GM12891 (cell line): Measurements from ENCODE around the gene GNB3.

Experiments
- DNase-seq: peaks from one replicate; pipeline ENCODE4 v3.0.0; 2011; ENCODE audit warnings: low spot score; ENCODE audit not compliant: insufficient read length
- FAIRE-seq: peaks from 2 replicates; lab custom pipeline; 2011; peaks lifted over from hg19 to GRCh38; lab: Jason Lieb, UNC
- PAX5 ChIP-seq: IDR thresholded peaks from 2 replicates; pipeline ENCODE4 v1.6.1; 2011; ENCODE audit warnings: low read length, moderate library complexity, mild to moderate bottlenecking; ENCODE audit not compliant: insufficient read depth, severe bottlenecking
- POLR2A ChIP-seq: IDR thresholded peaks from 2 replicates; pipeline ENCODE4 v1.6.1; 2011; ENCODE audit warnings: low read depth, low read length, control low read depth
- POLR2AphosphoS5 ChIP-seq: IDR thresholded peaks from 2 replicates; pipeline ENCODE4 v1.6.1; 2011; ENCODE audit warnings: low read depth, low read length, control low read depth
- POU2F2 ChIP-seq: IDR thresholded peaks from 2 replicates; pipeline ENCODE4 v1.6.1; 2011; ENCODE audit warnings: low read depth, mild to moderate bottlenecking, control low read depth, low read length, moderate library complexity
- SPI1 ChIP-seq: IDR thresholded peaks from 2 replicates; pipeline ENCODE4 v1.6.1; 2011; ENCODE audit warnings: low read depth, low read length, control low read depth
- TAF1 ChIP-seq: IDR thresholded peaks from 2 replicates; pipeline ENCODE4 v1.6.1; 2011; ENCODE audit warnings: low read depth, low read length, control low read depth

GNB3 gene

DNA sequence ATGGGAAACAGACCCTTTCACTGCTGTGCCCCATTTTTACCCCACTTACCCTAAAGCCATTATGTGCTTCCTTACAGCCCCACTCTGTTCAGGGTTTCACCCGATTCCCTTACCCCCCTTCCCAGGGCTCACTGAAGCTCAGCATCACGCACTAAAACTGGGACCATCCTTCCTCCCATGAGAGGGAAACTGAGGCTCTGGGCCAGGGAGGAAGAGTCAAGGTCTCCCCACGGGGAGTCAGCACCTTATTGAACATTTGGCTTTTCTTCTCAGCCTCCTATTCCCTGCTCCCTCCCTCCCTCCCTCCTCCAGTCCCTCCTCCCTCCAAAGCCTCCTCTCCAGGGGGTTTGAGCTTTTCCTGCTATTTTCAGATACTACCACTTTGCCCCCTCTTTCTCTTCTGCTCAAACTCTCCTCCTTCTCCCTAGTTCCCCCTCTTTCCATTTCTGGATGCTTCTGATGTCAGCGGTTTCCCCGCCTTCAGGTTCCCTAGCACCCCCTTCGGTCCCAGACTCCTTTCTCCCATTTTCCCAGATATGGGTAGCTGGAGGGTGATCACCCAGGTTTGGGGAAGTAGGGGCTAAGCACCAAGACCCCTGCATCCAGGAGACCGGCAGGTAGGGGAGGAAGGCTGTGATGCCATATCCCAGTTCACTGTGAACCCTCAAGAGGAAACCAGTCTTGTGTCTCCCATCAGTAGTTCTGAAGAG lies 18.1 kb upstream of the GNB3 start:
- TF ChIP-seq PAX5 = no peak
- no peak for TF ChIP-seq SPI1
- no peak for TF ChIP-seq POLR2AphosphoS5
- no peak for TF ChIP-seq POLR2A
- no peak for TF ChIP-seq POU2F2
- no peak for TF ChIP-seq TAF1
- DNase-seq = no peak
- FAIRE-seq = no peak

- TF ChIP-seq POLR2A (no peak), POU2F2 (no peak), TAF1 (no peak), SPI1 (no peak), PAX5 (no peak), POLR2AphosphoS5 (no peak)
- DNase-seq = no peak
- FAIRE-seq = no peak
These were observed 17.3 kb upstream of the GNB3 start for GRCh38 chr12:6823182-6824084.

DNA sequence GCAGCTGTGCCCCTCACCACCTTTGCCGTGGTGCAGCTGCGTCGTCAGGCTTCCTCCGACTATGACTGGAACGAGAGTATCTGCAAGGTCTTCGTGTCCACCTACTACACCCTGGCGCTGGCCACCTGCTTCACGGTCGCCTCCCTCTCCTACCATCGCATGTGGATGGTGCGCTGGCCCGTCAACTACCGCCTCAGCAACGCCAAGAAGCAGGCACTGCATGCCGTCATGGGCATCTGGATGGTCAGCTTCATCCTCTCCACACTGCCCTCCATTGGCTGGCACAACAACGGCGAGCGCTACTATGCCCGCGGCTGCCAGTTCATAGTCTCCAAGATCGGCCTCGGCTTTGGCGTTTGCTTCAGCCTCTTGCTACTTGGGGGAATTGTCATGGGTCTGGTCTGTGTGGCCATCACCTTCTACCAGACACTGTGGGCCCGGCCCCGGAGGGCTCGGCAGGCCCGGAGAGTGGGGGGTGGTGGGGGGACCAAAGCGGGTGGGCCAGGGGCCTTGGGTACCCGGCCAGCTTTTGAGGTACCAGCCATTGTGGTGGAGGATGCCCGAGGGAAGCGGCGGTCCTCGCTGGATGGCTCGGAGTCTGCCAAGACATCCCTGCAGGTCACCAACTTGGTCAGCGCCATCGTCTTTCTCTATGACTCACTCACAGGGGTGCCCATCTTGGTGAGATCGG lies 16.5 kb upstream of the GNB3 start:
- no peak for FAIRE-seq

GRCh38 chr12:6824901-6825381 lies 15.8 kb upstream of the GNB3 start:
- DNase-seq (no peak), FAIRE-seq (no peak)
- TF ChIP-seq SPI1 (no peak), TAF1 (no peak), PAX5 (no peak), POLR2AphosphoS5 (no peak), POLR2A (no peak), POU2F2 (no peak)

More for the DNA sequence above, 16.5 kb upstream of the GNB3 start:
- TF ChIP-seq POU2F2 (no peak), TAF1 (no peak), SPI1 (no peak), POLR2A (no peak), POLR2AphosphoS5 (no peak), PAX5 (no peak)
- DNase-seq = no peak

GRCh38 chr12:6825398-6826124 lies 15.2 kb upstream of the GNB3 start:
- peak; percentile 89 for DNase-seq
- FAIRE-seq = peak; percentile 80
- TF ChIP-seq POU2F2 (no peak), POLR2AphosphoS5 (no peak), SPI1 (no peak), TAF1 (no peak), PAX5 (no peak), POLR2A (no peak)

DNA sequence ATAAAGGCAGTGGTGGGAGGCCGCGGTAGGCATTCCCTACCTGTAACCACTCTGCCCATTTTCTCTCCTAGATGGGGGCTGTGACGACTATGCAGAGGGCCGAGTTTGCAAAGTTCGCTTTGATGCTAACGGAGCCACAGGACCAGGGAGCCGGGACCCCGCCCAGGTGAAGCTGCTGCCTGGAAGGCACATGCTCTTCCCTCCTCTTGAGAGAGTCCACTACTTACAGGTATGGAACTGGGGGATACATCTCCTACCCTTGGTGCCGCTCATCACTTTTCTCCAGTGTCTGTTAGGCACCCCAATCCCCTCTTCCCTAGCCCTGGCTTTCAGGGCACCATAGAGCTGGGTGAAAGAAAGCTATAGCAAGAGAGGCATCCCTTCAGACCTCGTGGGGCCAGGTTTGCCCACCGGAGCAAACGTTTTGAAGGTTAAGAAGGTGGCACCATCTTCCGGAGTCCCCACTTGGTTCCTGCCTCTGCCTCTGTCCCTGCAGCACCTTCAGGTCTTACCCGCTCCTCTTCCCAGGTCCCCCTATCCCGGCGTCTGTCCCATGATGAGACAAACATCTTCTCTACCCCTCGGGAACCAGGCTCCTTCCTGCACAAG lies 14.5 kb upstream of the GNB3 start:
- no peak for TF ChIP-seq POLR2A
- TF ChIP-seq POU2F2 = no peak
- no peak for TF ChIP-seq PAX5
- no peak for TF ChIP-seq POLR2AphosphoS5
- no peak for TF ChIP-seq SPI1
- TF ChIP-seq TAF1 = no peak
- FAIRE-seq = no peak
- DNase-seq = no peak

GRCh38 chr12:6826734-6827436 lies 13.8 kb upstream of the GNB3 start:
- no peak for DNase-seq
- no peak for FAIRE-seq
- TF ChIP-seq SPI1 (no peak), POLR2AphosphoS5 (no peak), POU2F2 (no peak), TAF1 (no peak), PAX5 (no peak)

DNA sequence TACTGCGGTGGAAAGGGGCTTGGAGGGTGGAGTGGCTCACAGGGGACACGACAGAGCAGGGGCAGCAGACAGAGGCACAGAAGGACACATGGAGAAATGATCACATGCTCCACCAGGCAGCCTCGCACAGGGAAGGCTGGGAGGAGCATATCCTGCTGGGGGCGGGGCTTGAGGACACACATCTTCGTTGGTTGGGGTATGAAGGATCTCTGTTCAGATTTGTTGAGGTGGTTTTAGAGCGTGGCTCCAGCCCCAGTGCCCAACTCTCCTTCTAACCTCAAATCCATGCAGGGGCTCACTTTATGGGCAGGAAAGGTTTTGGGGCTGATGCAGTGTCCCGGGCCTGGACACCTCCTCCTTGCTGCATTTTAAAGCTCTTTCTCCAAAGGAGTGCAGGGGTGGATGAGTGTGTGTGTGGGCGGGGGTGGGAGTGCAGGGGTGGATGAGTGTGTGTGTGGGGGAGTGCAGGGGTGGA lies 13.3 kb upstream of the GNB3 start:
- FAIRE-seq (peak; percentile 67), DNase-seq (no peak)
- no peak for TF ChIP-seq POLR2AphosphoS5
- no peak for TF ChIP-seq SPI1
- TF ChIP-seq PAX5 = no peak
- no peak for TF ChIP-seq POLR2A
